Activated CD4-positive, alpha-beta T cell treated with anti-CD3 and anti-CD28 coated beads for 24 hours (primary cell): Measurements from ENCODE around the gene DENND1A.

Experiments
- DNase-seq, 2 donors: peaks; one replicate each; pipeline ENCODE4 v3.0.0-alpha.2; 2020; ENCODE audit warnings: low read depth in 2 of 2

The DENND1A gene

DNA sequence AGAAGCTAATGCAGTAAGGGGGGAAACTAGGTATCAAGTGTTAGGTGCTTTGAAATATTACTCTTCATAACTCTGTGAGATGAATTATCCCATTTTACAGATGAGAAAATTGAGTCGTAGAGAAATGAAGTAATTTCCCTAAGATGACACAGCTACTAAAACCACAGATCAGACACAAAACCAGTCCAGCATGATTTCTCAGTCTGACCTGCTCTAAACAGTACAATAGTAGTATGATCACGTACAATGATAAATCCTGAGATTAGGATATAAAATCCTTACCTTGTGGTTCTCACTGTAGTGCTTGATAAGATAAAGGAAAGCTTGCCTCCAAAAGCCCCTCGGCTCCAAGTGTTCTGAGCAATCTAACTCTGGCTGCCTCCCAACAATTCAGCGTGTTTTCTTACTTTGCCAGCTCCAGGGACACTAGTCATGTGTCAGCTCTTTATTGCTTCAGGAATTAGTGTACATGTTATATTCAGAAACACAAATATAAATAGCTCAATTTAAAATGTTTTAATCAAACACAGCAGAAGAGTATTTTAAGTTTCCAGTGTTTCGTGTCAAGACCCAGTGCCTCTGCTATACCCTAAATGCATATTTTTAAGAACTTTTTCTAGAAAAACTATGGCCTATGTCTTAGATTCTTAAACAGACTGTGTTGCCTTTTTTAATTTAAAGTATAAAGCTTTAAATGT is 243.6 kb downstream of the DENND1A start:
- no peak for DNase-seq

DNA sequence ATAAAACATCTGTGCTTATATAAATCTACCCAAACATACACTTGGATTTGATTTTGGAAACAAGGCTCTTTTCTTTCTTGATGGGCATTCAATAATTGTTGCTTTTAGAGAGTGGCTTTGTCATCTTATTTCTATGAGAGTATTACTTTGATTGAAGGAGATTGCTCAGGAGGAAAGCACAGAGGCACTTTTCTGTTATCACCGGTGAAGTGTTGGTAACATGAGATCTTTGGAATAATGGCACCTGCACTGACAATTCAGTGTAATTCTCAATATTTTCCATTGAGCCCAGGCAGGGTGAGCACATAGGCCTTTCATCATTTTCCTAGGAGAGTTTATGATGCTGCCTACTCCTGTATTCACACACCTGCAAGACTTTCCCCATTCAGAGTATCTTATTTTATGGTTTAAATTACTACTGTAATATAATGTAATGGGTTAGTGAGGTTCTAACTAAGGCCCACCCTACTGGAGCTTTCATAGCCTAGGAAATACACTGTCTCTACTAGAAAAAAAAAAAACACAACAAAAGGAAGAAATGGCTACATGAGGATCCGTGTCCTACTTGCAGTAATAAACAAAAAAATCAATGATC is 244.3 kb downstream of the DENND1A start:
- DNase-seq: no peak

DNA sequence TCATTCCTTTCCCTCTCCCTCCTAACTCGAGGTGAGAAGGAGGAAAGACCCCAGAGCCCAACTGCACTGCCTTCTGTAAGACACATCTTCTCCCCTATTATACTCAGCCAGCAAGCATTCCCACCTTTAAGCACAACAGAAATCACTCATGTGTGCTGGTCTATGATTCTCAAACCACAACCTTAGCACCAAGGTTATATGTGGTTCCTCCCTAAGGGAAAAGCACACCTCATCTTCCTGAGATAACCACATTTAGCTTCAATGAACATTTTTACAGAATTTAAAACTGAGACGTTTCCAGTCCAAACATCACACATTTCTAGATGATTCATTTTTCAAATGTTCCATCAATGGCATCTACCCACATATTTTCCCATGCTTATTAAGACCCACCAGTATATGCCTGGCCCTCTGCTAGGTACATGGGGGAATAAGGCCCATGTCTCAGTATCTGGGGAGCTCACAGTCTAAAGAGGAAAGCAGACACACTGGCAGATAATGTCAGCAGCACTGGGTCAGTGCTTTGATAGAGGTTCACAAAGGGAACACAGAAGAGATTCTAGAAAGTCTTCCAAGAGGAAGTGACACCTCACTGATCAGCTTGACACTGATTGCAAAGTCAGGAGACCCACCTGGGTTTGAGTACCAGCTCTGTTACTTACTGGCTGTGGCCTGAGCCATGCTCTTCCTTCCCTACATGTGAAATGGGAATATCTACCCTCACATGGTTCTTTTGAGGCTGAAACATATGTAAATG is 245.4 kb downstream of the DENND1A start:
- DNase-seq: no peak

DNA sequence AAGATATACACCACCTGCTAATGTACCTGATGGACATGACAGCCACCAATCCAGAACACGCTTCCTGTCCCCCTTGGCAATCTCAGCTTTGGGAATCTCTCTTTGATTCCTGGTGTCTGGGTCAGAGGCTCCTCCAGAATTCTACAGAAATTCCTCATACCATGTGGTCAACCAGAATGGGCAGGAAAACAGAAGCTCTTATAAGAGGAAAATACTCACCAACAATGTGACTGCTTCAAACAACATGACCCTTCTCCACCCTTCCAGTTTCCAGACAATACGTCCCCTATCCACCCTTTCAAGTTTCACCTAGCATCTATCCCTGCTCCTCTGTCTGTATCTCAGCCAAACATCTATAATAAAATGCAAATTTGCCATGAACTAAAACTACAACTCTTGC is 247.2 kb downstream of the DENND1A start:
- DNase-seq: no peak

DNA sequence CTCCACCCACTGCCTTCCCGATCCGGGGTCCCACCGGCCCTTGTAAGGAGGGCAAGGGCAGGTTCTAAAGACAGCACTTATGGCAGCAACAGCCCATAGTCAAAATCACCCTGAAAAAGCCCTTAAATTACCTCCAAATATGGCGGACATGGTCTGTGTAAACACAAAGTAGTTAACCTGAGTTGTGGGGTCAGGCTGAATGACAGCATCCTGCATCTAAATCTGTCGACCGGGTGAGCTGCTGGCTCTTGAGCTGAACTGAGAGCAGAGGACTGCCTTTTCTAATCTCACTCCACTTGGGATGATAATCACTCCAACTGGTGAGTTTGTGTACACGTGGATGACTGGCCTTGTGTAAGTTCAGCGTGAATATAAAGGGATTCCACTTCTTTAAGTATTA is 249.6 kb downstream of the DENND1A start:
- DNase-seq: no peak

DNA sequence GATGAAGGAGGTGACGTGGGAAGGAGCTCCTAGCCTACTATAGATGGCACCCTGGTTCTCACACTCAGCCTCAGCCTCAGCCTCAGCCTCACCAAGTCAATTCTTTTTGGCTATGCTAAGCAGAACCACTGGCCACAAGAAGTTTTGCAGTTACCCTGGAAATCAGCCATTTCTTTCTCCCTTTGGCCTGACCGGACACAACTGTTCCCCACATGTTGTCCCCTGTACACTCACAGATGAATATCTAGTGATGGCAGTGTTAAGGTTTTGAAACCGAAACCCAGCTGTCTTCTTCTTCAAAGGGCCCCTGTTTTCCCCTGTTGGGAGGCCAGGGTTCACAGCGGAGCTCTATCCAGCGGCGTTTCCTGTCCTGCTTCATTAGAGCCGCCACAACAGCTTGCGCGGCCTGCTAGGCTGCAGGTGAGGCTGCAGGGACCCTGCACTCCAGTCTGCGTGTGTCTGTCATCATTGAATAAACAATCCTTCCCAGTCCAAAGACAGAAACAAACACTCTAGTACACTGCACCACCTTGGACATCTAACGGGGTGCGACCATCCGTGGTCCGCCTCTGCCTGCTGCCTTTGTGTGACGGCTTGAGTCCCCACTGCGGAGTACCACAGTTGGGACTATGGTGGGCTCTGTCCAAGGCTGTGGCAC is 250.5 kb downstream of the DENND1A start:
- no peak for DNase-seq

DNA sequence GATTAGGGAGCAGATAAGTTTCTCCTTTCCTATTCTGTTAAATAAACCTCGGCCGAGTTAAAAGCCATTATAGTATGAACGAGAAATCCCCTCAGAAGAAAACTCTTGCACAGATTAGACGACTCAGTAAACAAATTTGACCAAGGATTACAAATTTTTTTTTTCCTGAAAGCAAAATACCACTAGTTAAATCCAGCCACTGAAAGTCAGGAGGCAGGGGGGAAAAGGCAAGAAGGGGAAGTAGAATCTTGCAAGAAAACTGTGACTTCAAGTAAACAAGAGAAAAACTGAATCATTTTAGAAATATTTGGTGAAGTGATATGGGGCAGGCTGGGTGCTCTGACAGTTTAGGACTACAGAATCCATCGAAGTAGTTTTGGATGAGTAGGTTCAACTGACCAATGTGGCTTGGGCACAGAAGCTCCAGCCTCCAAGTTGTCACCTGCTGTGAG is 251.0 kb downstream of the DENND1A start:
- no peak for DNase-seq

DNA sequence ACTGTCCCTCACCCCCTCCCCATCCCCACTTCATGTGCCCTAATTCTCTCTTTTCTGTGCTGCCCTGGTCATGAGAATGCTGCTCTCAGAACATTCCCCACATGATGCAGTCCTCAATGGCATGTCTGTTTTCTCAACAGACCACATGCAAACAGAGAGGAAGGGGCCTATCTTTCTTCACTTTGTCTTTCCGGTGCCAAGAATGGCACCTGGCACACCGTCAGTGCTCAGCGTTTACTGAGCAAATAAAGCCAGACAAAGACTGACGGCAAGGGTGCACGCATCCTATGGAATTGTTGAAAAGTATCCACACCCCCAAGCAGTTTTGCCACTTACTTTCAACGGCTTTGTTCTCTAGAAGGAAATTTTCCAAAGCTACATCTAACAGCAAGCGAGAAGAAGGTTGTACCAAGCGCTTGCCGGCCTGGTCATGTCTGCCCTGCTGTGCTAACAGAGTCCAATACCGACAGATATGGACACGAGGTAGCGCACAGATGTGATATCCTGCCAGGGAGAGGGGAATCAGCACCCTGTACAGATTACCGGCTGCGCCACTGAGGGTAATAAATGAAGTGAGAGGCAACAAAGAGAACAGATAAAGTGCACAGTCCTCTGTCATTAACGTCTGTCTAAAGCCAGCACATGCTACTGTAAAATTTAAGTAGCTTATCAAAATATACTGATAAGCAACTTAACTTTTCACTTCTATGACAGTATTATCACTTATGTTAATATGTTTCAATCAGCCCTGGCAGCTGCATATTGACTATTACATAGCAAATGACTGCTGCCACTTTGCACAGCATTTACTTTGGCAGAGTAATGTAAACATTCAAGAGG is 251.7 kb downstream of the DENND1A start:
- DNase-seq: no peak

DNA sequence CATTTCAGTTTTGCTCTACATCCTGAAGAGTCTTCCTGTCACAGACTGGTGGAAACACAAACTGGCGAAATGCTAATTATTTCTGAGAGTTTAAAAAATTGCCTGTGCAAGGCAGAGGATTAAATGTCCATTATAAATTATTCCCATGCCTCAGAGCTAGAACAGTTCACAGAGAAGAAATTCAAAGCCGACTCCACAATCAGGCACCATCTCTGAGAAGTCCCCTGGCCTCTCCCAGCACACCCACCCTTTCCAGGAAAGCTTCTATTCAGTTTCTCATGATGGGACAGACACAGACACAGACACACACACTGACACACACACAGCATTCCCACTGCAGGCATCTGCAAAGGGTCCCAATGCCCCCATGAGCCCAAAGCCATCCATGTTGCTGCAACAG is 253.1 kb downstream of the DENND1A start:
- DNase-seq: no peak

DNA sequence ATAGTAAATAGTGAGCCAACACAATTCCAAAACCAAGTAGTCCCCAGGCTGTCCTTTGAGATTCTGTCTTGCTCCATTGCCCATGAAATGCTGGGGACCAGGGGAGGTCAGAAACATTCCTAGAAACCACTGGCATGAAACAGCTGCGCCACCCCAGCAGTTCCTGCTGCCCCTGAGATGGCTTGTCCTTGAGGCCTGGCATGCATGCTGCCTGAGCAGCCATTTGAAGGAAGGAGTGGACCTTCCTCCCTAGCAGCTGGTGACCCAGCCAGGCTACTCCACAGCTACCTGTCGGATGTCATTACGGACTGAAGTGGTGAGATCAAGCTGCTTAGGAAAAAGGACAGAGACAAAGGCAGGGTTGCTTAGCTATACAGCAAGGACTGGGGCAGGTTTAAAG is 260.6 kb downstream of the DENND1A start:
- DNase-seq: no peak

DNA sequence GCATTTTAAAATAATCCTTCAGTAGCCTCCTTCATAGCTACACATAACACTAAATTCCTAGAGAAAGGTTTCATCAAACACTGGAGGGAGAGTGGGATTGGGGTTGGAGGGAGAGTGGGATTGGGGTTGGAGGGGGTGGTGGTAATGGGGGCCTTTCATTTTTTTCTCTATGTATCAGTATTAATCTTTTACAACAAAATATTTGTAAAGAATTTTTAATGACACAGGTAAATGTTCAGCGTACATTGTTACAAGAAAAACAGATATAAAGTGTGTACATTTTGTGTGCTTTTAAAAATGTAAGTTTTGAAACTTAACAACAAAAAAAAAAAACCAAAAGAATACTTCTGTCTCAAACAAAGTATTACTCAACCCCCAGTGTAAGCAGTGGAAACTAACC is 266.4 kb downstream of the DENND1A start:
- no peak for DNase-seq

DNA sequence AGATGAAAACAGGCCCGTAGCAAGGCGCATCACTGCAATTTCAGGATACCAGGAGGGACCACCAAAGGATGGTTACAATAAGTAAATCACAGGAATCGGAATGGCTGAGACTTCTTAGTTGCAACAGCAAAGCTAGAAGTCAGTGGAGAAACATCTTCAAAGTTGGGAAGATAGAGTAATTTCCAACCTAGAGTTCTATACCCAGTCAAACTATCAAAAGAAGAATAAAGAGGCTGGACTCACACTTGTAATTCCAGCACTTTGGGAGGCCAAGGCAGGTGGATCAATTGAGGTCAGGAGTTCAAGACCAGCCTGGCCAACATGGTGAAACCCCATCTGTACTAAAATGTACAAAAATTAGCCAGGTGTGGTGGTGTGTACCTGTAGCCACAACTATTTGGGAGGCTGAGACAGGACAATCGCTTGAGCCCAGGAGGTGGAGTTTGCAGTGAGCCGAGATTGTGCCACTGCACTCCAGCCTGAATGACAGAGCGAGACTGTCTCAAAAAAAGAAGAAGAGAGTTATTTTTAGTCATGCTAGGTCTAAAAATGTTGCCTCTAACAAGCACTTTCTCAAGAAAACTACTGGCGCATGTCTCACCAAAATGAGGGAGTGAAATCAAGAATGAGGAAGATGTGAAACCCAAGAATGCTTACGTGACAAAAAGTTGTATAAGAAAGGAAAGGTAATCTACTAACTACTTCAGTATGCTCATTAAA is 267.7 kb downstream of the DENND1A start:
- DNase-seq: no peak

DNA sequence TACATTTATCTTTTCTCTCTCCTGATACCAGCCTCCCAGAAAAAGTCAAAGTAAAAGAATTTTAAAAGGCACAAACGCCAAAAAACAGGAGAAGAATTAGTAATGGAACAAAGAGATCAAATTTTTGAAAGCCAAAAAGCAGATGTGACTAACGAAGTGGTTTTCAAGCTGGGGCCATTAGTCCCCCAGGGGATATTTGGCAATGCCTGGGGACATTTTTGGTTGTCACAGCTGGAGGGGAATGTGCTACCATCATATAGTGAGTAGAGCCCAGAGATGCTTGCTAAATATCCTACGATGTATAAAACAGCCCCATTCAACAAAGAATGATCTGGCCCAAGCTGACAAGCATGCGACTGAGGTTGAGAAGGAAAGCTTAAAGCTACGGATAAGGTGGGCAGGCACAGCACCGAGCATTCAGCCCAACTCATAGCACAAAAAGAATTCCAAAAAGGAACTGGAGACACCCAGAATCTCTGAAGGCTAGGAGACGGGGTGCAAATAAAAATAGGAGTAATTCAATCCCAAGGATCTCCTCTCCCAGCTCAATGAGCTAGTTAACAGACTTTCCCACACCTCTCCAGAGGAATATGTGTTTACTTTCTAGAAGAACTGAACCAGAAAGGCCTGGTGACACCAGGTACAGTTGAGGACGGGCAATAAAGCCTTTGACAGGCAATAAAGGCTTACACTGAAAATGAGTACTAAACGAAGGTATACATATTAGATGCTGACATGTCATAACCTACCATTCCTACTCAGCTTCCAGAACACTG is 269.0 kb downstream of the DENND1A start:
- no peak for DNase-seq

DNA sequence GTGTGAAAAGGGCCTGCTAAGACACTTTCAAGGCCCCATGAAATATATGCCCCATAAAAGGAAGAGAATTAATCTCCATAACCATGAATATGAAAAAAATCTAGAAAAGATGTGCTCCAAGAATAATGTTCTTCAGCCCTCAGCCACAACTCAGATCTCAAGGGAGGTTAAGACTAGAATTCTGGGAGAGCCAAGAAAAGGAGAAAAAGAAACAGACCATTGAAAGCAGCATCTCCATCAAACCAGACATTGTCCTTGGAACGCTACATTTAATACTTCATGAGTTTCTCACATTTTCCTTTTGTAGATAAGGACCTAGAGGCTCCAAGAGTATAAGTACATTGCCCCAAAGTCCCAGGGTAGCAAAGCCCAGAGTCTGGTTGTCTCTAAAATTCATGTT is 270.6 kb downstream of the DENND1A start:
- DNase-seq: no peak

DNA sequence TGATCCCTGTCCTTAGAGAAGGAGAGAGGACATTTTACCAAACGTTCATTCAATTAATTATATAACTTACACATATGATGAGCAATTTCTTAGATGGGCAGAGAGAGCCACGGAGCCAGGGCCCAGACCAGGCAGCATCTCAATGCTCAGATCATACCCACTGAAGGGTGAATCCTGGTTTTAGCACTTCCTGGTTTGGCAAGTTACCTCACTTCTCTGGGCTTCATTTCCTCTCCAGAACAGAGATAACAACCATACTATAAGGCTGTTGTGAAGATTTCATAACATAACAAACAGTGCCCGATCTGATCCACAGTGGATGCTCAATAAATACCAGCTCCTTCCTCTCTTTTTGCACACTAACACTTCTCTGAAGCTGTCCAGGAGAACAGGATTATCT is 271.1 kb downstream of the DENND1A start:
- DNase-seq: no peak

DNA sequence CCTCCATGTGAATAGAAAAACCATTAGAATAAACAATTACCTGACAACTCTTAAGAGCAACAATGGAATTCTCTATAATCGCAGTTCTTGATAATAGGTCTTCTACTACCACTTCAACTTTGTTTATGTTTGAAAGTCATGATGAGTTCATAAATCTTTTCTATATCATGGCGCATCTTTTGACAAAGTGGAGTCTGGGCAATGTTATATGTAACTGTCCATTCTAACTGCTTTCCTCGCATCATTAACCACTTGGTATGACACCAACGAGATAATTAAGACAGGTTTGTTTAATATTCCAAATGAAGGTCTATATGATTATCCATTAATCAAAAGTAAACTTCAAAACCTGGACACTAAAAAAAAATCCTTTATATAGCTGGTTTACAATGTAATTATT is 272.0 kb downstream of the DENND1A start:
- no peak for DNase-seq

DNA sequence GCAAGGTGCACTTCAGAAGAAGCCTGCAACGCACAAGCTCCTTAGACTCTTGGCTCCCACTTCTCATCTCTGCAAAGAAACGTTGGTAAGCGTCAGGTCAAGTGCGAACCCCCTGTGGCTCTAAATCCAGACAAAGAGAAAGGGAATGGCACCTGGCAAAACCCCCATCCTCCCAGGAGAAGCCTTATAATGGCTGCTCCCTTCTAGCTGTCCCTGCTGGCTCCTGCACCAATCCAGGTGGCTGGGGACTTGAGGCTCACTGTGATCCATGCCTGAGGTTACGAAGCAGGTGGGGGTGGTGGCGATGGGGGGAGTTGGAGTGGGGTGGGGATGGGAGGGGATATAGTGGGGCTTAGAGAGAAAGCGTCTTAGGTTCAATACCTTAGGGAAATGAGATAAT is 272.8 kb downstream of the DENND1A start:
- no peak for DNase-seq

DNA sequence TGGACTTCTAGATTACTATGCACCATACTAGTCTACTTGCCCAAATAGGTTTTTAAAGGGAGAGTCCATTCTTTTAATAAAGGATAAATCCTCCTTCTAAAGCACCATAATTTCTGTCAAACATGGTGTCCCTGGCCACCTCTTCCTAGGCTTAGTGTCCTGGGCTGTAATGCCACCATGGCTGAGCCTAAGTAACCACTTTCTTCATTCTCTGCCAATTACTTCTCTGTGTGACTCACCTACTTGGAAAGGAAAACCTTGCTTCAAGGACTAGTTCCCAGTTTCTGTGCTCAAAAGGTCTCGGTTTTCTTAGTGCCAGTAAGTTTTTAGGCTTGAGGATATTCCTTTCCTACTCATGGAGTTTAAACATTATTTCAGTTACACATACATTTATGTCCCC is 273.4 kb downstream of the DENND1A start:
- no peak for DNase-seq

DNA sequence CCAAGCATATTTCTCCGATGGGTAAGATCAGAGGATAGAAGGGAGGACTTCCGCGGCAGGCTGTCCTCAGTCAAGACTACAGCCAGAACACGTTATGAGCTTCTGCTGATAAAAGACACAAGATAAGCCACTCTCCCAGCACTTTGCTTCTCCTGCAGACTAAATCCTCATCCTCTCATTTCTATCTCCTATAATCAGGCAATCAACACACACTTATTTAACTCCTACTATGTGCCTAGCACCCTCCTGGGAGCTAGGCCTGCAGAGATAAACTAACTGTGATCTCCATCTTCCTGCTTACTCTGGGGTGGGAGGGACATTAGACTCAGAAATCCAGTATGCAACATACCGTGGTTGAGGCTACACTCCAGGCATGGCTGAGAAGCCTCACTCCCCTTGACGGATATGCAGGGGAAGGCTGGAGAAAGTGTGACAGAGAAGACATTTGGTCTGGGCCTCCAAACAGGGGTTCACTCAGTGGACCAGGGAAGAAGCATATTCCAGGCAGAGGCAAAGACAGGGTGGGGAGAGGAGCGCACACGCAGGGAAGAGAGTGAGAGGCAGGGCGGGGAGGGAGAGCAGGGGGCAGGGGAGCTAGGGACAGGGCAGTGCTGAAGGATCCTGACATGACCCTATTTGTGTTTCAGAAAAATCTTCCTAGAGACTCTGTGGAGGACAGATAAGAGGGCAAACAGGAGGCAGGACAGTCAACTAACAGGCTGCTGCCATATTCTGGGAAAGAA is 274.1 kb downstream of the DENND1A start:
- DNase-seq: no peak
